ENCODE results near the gene POLD1.

DNA sequence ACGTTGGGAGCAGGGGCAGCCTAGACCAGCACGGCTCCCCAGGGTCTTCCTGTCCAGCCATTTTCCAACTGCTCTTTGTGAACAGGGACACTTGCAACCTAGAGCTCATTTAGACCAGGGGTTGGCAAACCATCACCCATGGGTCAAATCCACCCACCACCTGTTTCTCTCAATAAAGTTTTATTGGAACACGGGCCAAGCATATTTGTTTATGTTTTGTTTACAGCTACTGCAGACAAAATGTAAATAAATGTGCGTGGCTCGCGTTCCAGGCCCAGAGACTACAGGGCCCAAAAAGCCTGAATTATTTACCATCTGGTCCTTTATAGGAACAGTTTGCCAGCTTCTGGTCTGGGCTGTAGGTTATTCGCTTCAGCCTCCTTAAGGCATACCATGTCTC lies 78.8 kb downstream of the POLD1 start:
- TF ChIP-seq, protein P1, sequence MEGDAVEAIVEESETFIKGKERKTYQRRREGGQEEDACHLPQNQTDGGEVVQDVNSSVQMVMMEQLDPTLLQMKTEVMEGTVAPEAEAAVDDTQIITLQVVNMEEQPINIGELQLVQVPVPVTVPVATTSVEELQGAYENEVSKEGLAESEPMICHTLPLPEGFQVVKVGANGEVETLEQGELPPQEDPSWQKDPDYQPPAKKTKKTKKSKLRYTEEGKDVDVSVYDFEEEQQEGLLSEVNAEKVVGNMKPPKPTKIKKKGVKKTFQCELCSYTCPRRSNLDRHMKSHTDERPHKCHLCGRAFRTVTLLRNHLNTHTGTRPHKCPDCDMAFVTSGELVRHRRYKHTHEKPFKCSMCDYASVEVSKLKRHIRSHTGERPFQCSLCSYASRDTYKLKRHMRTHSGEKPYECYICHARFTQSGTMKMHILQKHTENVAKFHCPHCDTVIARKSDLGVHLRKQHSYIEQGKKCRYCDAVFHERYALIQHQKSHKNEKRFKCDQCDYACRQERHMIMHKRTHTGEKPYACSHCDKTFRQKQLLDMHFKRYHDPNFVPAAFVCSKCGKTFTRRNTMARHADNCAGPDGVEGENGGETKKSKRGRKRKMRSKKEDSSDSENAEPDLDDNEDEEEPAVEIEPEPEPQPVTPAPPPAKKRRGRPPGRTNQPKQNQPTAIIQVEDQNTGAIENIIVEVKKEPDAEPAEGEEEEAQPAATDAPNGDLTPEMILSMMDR (IDR thresholded peaks at IDR 0.05; ENCODE audit: insufficient read depth, low read length, poor library complexity, severe bottlenecking), result no peak
- no peak for TF ChIP-seq EZH2phosphoT487 (conservative IDR thresholded peaks at IDR 0.05; ENCODE audit: low read length)
